Upper lobe of right lung (tissue), 1 donor: ENCODE results near the gene RDH13. TPM values are rescaled to one million over a fixed set of nuclear protein-coding genes. Genes with fewer than 3 reads are reported as not detected.

ENCODE experiments used
- ATAC-seq: fragments of 200-7000 bp; cut with Tn5 transposase; one replicate; pipeline ENCODE4 v1.9.1; 2020; ENCODE audit warnings: mild to moderate bottlenecking, moderate library complexity
- DNase-seq: peaks from one replicate; pipeline ENCODE4 v3.0.0-alpha.2; 2020
- H3K27ac ChIP-seq: fragments of 200-600 bp; one replicate; pipeline ENCODE4 v1.8.0; 2022
- H3K27me3 ChIP-seq: fragments of 200-600 bp; one replicate; pipeline ENCODE4 v1.8.0; 2022; ENCODE audit warnings: mild to moderate bottlenecking
- H3K36me3 ChIP-seq: fragments of 200-600 bp; one replicate; pipeline ENCODE4 v1.8.0; 2022
- H3K4me1 ChIP-seq: fragments of 200-600 bp; one replicate; pipeline ENCODE4 v1.8.0; 2022
- H3K4me3 ChIP-seq: fragments of 200-600 bp; one replicate; pipeline ENCODE4 v1.8.0; 2022; ENCODE audit warnings: mild to moderate bottlenecking
- H3K9me3 ChIP-seq: fragments of 200-600 bp; one replicate; pipeline ENCODE4 v1.8.0; 2022
- CTCF ChIP-seq: fragments of 200-600 bp; IDR thresholded peaks from one replicate; pipeline ENCODE4 v1.8.0; 2022; ENCODE audit warnings: antibody characterized with exemption
- intact Hi-C: fragments of 100-400 bp; cut with DNase I; formaldehyde crosslinking; loops from one replicate; pipeline ENCODE4 v1.11.0; 2022
- total RNA-seq: library from RNA; stranded (reverse); fragmentation: NEBNext Ultra II Directional; extraction: Animal tissue kit (Norgen Biotek cat#: 25700); gene quantifications from one replicate; pipeline ENCODE4 v1.2.1, GENCODE V29; 2021
- donor health status: DM: no; HTN: yes; CAD: no; lungs with severe emphysema.

RDH13 gene
- total RNA-seq, 1 donor from 2014 or later = 30.0 TPM

- no peak overlapping the region for H3K4me3 ChIP-seq
- no peak for DNase-seq
- no peaks in the 10 kb centered on the region for H3K27me3 ChIP-seq
- no peaks in the 10 kb centered on the region for H3K9me3 ChIP-seq
- intact Hi-C loops = no loop called here
- H3K36me3 ChIP-seq = peaks cover 44% of the 10 kb centered on the region
- no peak overlapping the region for H3K27ac ChIP-seq
- no peak for ATAC-seq
- peaks cover 16% of the 10 kb centered on the region for H3K4me1 ChIP-seq
- TF ChIP-seq CTCF = no peak
Observed at GRCh38 chr19:55058781-55059610, 4.0 kb downstream of the RDH13 start.

GRCh38 chr19:55056827-55057226 lies 6.1 kb downstream of the RDH13 start:
- Histone ChIP-seq H3K27me3 (no peaks in the 10 kb centered on the region), H3K9me3 (no peaks in the 10 kb centered on the region), H3K36me3 (peaks cover 59% of the 10 kb centered on the region), H3K4me3 (no peak overlapping the region), H3K27ac (no peak overlapping the region), H3K4me1 (peaks cover 9% of the 10 kb centered on the region)
- ATAC-seq = no peak
- no peak for TF ChIP-seq CTCF
- DNase-seq = no peak
- intact Hi-C loops = no loop called here

- ATAC-seq (no peak), DNase-seq (no peak)
- Histone ChIP-seq H3K9me3 (no peaks in the 10 kb centered on the region), H3K4me1 (peaks cover 4% of the 10 kb centered on the region), H3K27me3 (no peaks in the 10 kb centered on the region), H3K27ac (no peak overlapping the region), H3K4me3 (no peak overlapping the region), H3K36me3 (peaks cover 78% of the 10 kb centered on the region)
- TF ChIP-seq CTCF = no peak
- intact Hi-C loops = no loop called here
Observed at GRCh38 chr19:55053735-55054134, 9.2 kb downstream of the RDH13 start.

GRCh38 chr19:55050749-55051532 lies 12.0 kb downstream of the RDH13 start:
- DNase-seq (no peak), ATAC-seq (no peak)
- H3K36me3 ChIP-seq = peaks cover 83% of the 10 kb centered on the region
- H3K4me1 ChIP-seq = no peaks in the 10 kb centered on the region
- no peak overlapping the region for H3K27ac ChIP-seq
- no peak overlapping the region for H3K4me3 ChIP-seq
- no peaks in the 10 kb centered on the region for H3K9me3 ChIP-seq
- intact Hi-C loops = no loop called here
- TF ChIP-seq CTCF = no peak
- no peaks in the 10 kb centered on the region for H3K27me3 ChIP-seq

GRCh38 chr19:55048446-55048845 lies 14.5 kb downstream of the RDH13 start:
- ATAC-seq = no peak

More at GRCh38 chr19:55048446-55048845, 14.5 kb downstream of the RDH13 start:
- Histone ChIP-seq H3K4me3 (no peak overlapping the region), H3K27ac (no peak overlapping the region), H3K36me3 (peaks cover 80% of the 10 kb centered on the region), H3K4me1 (no peaks in the 10 kb centered on the region), H3K9me3 (no peaks in the 10 kb centered on the region), H3K27me3 (no peaks in the 10 kb centered on the region)
- intact Hi-C loops = no loop called here
- no peak for TF ChIP-seq CTCF
- no peak for DNase-seq
